Fibroblast of lung (primary cell): Measurements from ENCODE around the gene ZNF511.

Experiments
- CTCF ChIP-seq, 2 donors: IDR thresholded peaks in 1 of 2; conservative IDR thresholded peaks in 1 of 2; 1 replicate in 1 of 2; 2 replicates in 1 of 2; pipeline ENCODE4 v1.5.1; 2011 to 2012; ENCODE audit warnings: low read length in 2 of 2, control low read depth in 1 of 2, inconsistent platforms in 1 of 2, low read depth in 1 of 2, mild to moderate bottlenecking in 1 of 2
- EZH2 ChIP-seq: IDR thresholded peaks from 2 replicates; pipeline ENCODE4 v1.5.1; 2012; ENCODE audit warnings: low read length, control low read depth, mild to moderate bottlenecking; ENCODE audit errors: missing control alignments

GRCh38 chr10:133260895-133261725 is 47.6 kb upstream of the ZNF511 start:
- no peak for TF ChIP-seq CTCF (conservative IDR thresholded peaks at IDR 0.05 in 1 of 2, IDR thresholded peaks at IDR 0.05 in 1 of 2; ENCODE audit: low read depth in 1 of 2, low read length in 2 of 2)
- TF ChIP-seq EZH2, result no peak
